GM18867 (cell line): ENCODE measurements around the gene ATRIP.
"Not testable (repeated sequence)": the region's sequence is repeated elsewhere in the genome, so short reads cannot be mapped to it uniquely, and the experiment has no call there.

Experiments used
- ATAC-seq: cut with Tn5 transposase; IDR thresholded peaks from one replicate; pipeline ENCODE4 v1.9.1; 2021; ENCODE audit warnings: mild to moderate bottlenecking, moderate library complexity; ENCODE audit not compliant: unreplicated experiment

Gene ATRIP

GRCh38 chr3:48467110-48467454, 20.5 kb downstream of the ATRIP start:
- ATAC-seq, result no peak

- no peak for ATAC-seq
Measured at GRCh38 chr3:48467473-48468267, 21.1 kb downstream of the ATRIP start.

GRCh38 chr3:48468329-48468731, 21.8 kb downstream of the ATRIP start:
- ATAC-seq, result no peak

- no peak for ATAC-seq
Measured at GRCh38 chr3:48469046-48469915, 22.7 kb downstream of the ATRIP start.

- ATAC-seq, result no peak
Measured at GRCh38 chr3:48470286-48470685, 23.7 kb downstream of the ATRIP start.

- ATAC-seq, result no peak
Measured at GRCh38 chr3:48472673-48472922, 26.1 kb downstream of the ATRIP start.

GRCh38 chr3:48472923-48473616, 26.5 kb downstream of the ATRIP start:
- peak; percentile 77 for ATAC-seq

- no peak for ATAC-seq
Measured at GRCh38 chr3:48473617-48473952, 27.0 kb downstream of the ATRIP start.

GRCh38 chr3:48474031-48474430, 27.5 kb downstream of the ATRIP start:
- ATAC-seq, result not testable (repeated sequence)

GRCh38 chr3:48474619-48475018, 28.1 kb downstream of the ATRIP start:
- no peak for ATAC-seq

GRCh38 chr3:48475188-48475587, 28.7 kb downstream of the ATRIP start:
- ATAC-seq, result no peak

GRCh38 chr3:48476426-48477053, 30.0 kb downstream of the ATRIP start:
- no peak for ATAC-seq

- no peak for ATAC-seq
Measured at GRCh38 chr3:48477959-48478520, 31.5 kb downstream of the ATRIP start.

GRCh38 chr3:48478626-48479555, 32.4 kb downstream of the ATRIP start:
- no peak for ATAC-seq

- ATAC-seq, result not testable (repeated sequence)
Measured at GRCh38 chr3:48480891-48481290, 34.4 kb downstream of the ATRIP start.

- ATAC-seq, result not testable (repeated sequence)
Measured at GRCh38 chr3:48482822-48483221, 36.3 kb downstream of the ATRIP start.

- no peak for ATAC-seq
Measured at GRCh38 chr3:48486952-48487351, 40.4 kb downstream of the ATRIP start.

- ATAC-seq, result no peak
Measured at GRCh38 chr3:48492461-48493202, 46.1 kb downstream of the ATRIP start.

GRCh38 chr3:48493203-48493501, 46.6 kb downstream of the ATRIP start:
- no peak for ATAC-seq

GRCh38 chr3:48500656-48501055, 54.1 kb downstream of the ATRIP start:
- ATAC-seq, result no peak
